OCI-LY7 (cell line): Measurements from ENCODE around the gene SNAP29. TPM values are rescaled to one million over a fixed set of nuclear protein-coding genes. Genes with fewer than 3 reads are reported as not detected.
A peak's percentile ranks its signal among the peaks of the same experiment; 100 is the strongest.

ENCODE experiments used
- BruUV-seq: library from RNA; stranded (reverse); fragments of 400-500 nt; replicated peaks from 2 replicates; lab custom pipeline; 2021; lab: Mats Ljungman, UMichigan
- CTCF ChIA-PET: fragments of 300-600 bp; sonication (Branson Sonifier 250); formaldehyde crosslinking; loops from one replicate; lab custom pipeline; 2022; ENCODE audit warnings: antibody characterized with exemption; ENCODE audit not compliant: unreplicated experiment; lab: Charles Lee
- POLR2A ChIA-PET: fragments of 300-600 bp; sonication (Branson Sonifier 250); formaldehyde crosslinking; loops from one replicate; lab custom pipeline; 2022; ENCODE audit warnings: antibody characterized with exemption; lab: Charles Lee
- DNase-seq: peaks from one replicate; pipeline ENCODE4 v3.0.0-alpha.2; 2015; ENCODE audit warnings: low spot score
- H2AFZ ChIP-seq: fragments of 200-600 bp; sonication (generic), shearing (Covaris generic); 2 replicates; pipeline ENCODE4 v1.6.1; 2014; ENCODE audit warnings: mild to moderate bottlenecking, antibody characterized with exemption, low read length, moderate library complexity
- H3K27ac ChIP-seq: fragments of 200-600 bp; sonication (generic); 2 replicates; pipeline ENCODE4 v1.5.1; 2014; ENCODE audit warnings: mixed run types, low read depth, mild to moderate bottlenecking, moderate library complexity, low read length, inconsistent platforms; ENCODE audit not compliant: poor library complexity, severe bottlenecking
- H3K36me3 ChIP-seq: fragments of 200-600 bp; sonication (generic); 2 replicates; pipeline ENCODE4 v1.6.1; 2014; ENCODE audit warnings: mild to moderate bottlenecking, antibody characterized with exemption, low read length, moderate library complexity, mixed read lengths; ENCODE audit not compliant: insufficient read depth
- H3K4me1 ChIP-seq: fragments of 200-600 bp; sonication (generic); 2 replicates; pipeline ENCODE4 v1.5.1; 2014; ENCODE audit warnings: mild to moderate bottlenecking, low read length; ENCODE audit not compliant: insufficient read depth, poor library complexity, severe bottlenecking
- H3K4me2 ChIP-seq: fragments of 200-600 bp; sonication (generic); 2 replicates; pipeline ENCODE4 v1.6.1; 2014; ENCODE audit warnings: mild to moderate bottlenecking, low read length
- H3K4me3 ChIP-seq: fragments of 200-600 bp; sonication (generic); 2 replicates; pipeline ENCODE4 v1.5.1; 2014; ENCODE audit warnings: mild to moderate bottlenecking, low read depth, low read length; ENCODE audit not compliant: poor library complexity, severe bottlenecking
- H3K79me2 ChIP-seq: fragments of 200-600 bp; sonication (generic); 2 replicates; pipeline ENCODE4 v1.6.1; 2016; ENCODE audit warnings: low read depth, mild to moderate bottlenecking, low read length, moderate library complexity, mixed read lengths; ENCODE audit not compliant: insufficient read depth
- H3K9me2 ChIP-seq: fragments of 200-600 bp; sonication (generic); 2 replicates; pipeline ENCODE4 v1.6.1; 2016; ENCODE audit warnings: mild to moderate bottlenecking, low read length, mixed read lengths; ENCODE audit not compliant: insufficient read depth
- H3K9me3 ChIP-seq: fragments of 200-600 bp; sonication (generic); 2 replicates; pipeline ENCODE4 v1.6.1; 2014; ENCODE audit warnings: mild to moderate bottlenecking, mixed run types, low read length, mixed read lengths
- H4K20me1 ChIP-seq: fragments of 200-600 bp; sonication (generic); 2 replicates; pipeline ENCODE4 v1.6.1; 2014; ENCODE audit warnings: mild to moderate bottlenecking, antibody characterized with exemption, low read length, moderate library complexity, mixed read lengths; ENCODE audit not compliant: insufficient read depth
- CTCF ChIP-seq: fragments of 200-600 bp; sonication (generic); conservative IDR thresholded peaks from 2 replicates; pipeline ENCODE4 v1.5.1; 2014; ENCODE audit warnings: mild to moderate bottlenecking, antibody characterized with exemption, low read length, moderate library complexity, mixed read lengths
- EZH2phosphoT487 ChIP-seq: fragments of 200-600 bp; sonication (generic); IDR thresholded peaks from 2 replicates; pipeline ENCODE4 v1.6.1; 2018; ENCODE audit warnings: low read depth, borderline replicate concordance, mild to moderate bottlenecking, mixed run types, antibody characterized with exemption, low read length, moderate library complexity, mixed read lengths
- intact Hi-C: fragments of 100-400 bp; cut with micrococcal nuclease; formaldehyde crosslinking; loops from one replicate; pipeline ENCODE4 v1.10.0; 2022; ENCODE audit not compliant: unreplicated experiment
- total RNA-seq, 2 experiments: library from RNA; depleted of rRNA in 1 of 2; stranded (reverse); fragments of >200 nt in 1 of 2; shearing (Covaris generic) in 1 of 2; gene quantifications; 2 replicates each; pipeline ENCODE4 v1.2.3, GENCODE V29; 2014 to 2022

The SNAP29 gene
- total RNA-seq, 2 experiments from 2014 or later, result 12.7 to 26.9 TPM

GRCh38 chr22:20885017-20885556 lies 26.3 kb downstream of the SNAP29 start:
- no peak overlapping the region for H3K4me2 ChIP-seq
- intact Hi-C loops, result no loop called here
- no peak for TF ChIP-seq CTCF
- TF ChIP-seq EZH2phosphoT487, result no peak
- H3K27ac ChIP-seq, result no peak overlapping the region
- BruUV-seq, result no TSS peak
- ChIA-PET POLR2A (no interaction called here), CTCF (interaction anchor here (1.4 kb wide), 1 partner anchor 19 kb away, joined by 3 read pairs; no protein-coding TSS in a partner anchor)
- H3K4me3 ChIP-seq, result no peak overlapping the region
- H3K4me1 ChIP-seq, result no peaks in the 10 kb centered on the region
- H4K20me1 ChIP-seq, result no peaks in the 10 kb centered on the region
- no peaks in the 10 kb centered on the region for H3K79me2 ChIP-seq
- H2AFZ ChIP-seq, result no peak overlapping the region
- DNase-seq, result no peak
- peaks cover 63% of the 10 kb centered on the region for H3K36me3 ChIP-seq
- no peaks in the 10 kb centered on the region for H3K9me3 ChIP-seq
- no peaks in the 10 kb centered on the region for H3K9me2 ChIP-seq

DNA sequence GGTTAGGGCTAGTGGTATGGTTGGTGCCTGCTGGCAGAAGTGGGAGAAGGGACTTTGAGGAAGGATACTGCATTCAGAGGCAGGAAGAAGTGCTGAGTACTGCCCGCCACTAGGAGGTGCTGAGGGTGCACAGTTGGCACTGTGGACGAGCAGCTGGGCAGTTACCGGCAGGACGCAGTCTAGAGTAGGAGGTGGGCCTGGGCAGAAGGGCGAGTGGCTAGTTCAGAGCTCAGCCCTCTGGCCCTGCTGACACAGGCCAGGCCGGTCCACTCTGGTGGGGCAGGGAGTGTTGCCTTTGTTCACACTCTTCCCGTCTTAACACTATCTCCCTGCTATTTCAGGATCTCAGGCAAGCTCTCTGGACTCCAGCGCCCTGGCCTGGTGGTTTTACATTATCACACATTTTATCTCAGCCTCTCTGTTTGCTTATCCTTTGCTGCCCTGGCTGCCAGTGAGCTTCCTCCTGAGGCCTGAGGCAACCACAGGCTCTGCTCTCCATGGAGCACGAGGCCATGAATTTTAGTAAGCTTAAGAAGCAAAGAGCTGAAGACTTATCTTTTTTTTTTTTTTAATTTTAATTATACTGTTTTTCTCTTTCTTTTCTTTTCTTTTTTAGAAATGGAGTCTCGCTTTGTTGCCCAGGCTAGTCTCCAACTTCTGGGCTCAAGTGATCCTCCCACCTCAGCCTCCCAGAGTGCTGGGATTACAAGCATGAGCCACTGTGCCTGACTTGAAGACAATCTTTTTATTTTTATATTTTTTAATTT lies 26.9 kb downstream of the SNAP29 start:
- Histone ChIP-seq H3K4me2 (no peak overlapping the region), H4K20me1 (no peaks in the 10 kb centered on the region), H3K36me3 (peaks cover 61% of the 10 kb centered on the region), H3K9me3 (no peaks in the 10 kb centered on the region), H3K9me2 (no peaks in the 10 kb centered on the region), H3K79me2 (no peaks in the 10 kb centered on the region), H3K4me3 (no peak overlapping the region), H3K4me1 (no peaks in the 10 kb centered on the region), H2AFZ (no peak overlapping the region), H3K27ac (no peak overlapping the region)
- TF ChIP-seq EZH2phosphoT487 (no peak), CTCF (peak; percentile 79)
- no TSS peak for BruUV-seq
- DNase-seq, result peak; percentile 36
- ChIA-PET CTCF (interaction anchor here (0.8 to 1.4 kb wide), 2 partner anchors 20 to 35 kb away, joined by 3 read pairs; no protein-coding TSS in a partner anchor), POLR2A (interaction anchor here (0.6 kb wide), 2 partner anchors 9 to 94 kb away, joined by 3 to 4 read pairs; no protein-coding TSS in a partner anchor)
- intact Hi-C loops, result no loop called here

GRCh38 chr22:20887375-20887774 lies 28.6 kb downstream of the SNAP29 start:
- ChIA-PET CTCF (no interaction called here), POLR2A (no interaction called here)
- Histone ChIP-seq H3K79me2 (no peaks in the 10 kb centered on the region), H3K4me2 (no peak overlapping the region), H3K4me3 (no peak overlapping the region), H4K20me1 (no peaks in the 10 kb centered on the region), H3K9me3 (no peaks in the 10 kb centered on the region), H3K4me1 (no peaks in the 10 kb centered on the region), H2AFZ (no peak overlapping the region), H3K27ac (no peak overlapping the region), H3K36me3 (peaks cover 51% of the 10 kb centered on the region), H3K9me2 (no peaks in the 10 kb centered on the region)
- no peak for TF ChIP-seq CTCF
- intact Hi-C loops, result no loop called here
- DNase-seq, result no peak
- no TSS peak for BruUV-seq
